Measurements from ENCODE around the gene DYNC2H1.

Gene DYNC2H1

GRCh38 chr11:103317118-103317517, 207.9 kb downstream of the DYNC2H1 start:
- no peak for DNase-seq (ENCODE audit: low read depth)
- TF ChIP-seq MYC (IDR thresholded peaks at IDR 0.05; ENCODE audit: low read depth, low read length) (no peak), CTCF (IDR thresholded peaks at IDR 0.05; ENCODE audit: low read depth, low read length) (no peak), MAX (IDR thresholded peaks at IDR 0.05; ENCODE audit: low read depth, low read length) (no peak), POLR2A (IDR thresholded peaks at IDR 0.05; ENCODE audit: extremely low read depth, insufficient read length) (no peak)
- no peak overlapping the region for H3K4me3 ChIP-seq (ENCODE audit: low read depth, low read length)

GRCh38 chr11:103322821-103323220, 213.6 kb downstream of the DYNC2H1 start:
- TF ChIP-seq MAX (IDR thresholded peaks at IDR 0.05; ENCODE audit: low read depth, low read length): no peak
- no peak for TF ChIP-seq CTCF (IDR thresholded peaks at IDR 0.05; ENCODE audit: low read depth, low read length)
- no peak for TF ChIP-seq POLR2A (IDR thresholded peaks at IDR 0.05; ENCODE audit: extremely low read depth, insufficient read length)
- TF ChIP-seq MYC (IDR thresholded peaks at IDR 0.05; ENCODE audit: low read depth, low read length): no peak
- H3K4me3 ChIP-seq (ENCODE audit: low read depth, low read length): no peak overlapping the region
- DNase-seq (ENCODE audit: low read depth): no peak

- no peak overlapping the region for H3K4me3 ChIP-seq (ENCODE audit: low read depth, low read length)
- TF ChIP-seq MYC (IDR thresholded peaks at IDR 0.05; ENCODE audit: low read depth, low read length) (no peak), MAX (IDR thresholded peaks at IDR 0.05; ENCODE audit: low read depth, low read length) (no peak), CTCF (IDR thresholded peaks at IDR 0.05; ENCODE audit: low read depth, low read length) (no peak), POLR2A (IDR thresholded peaks at IDR 0.05; ENCODE audit: extremely low read depth, insufficient read length) (no peak)
- DNase-seq (ENCODE audit: low read depth): no peak
Observed at GRCh38 chr11:103325686-103326069, 216.5 kb downstream of the DYNC2H1 start.

- TF ChIP-seq CTCF (IDR thresholded peaks at IDR 0.05; ENCODE audit: low read depth, low read length) (peak; percentile 80), MAX (IDR thresholded peaks at IDR 0.05; ENCODE audit: low read depth, low read length) (no peak), POLR2A (IDR thresholded peaks at IDR 0.05; ENCODE audit: extremely low read depth, insufficient read length) (no peak), MYC (IDR thresholded peaks at IDR 0.05; ENCODE audit: low read depth, low read length) (0 out of 2 replicates have a peak, but pooled peaks have one; percentile 12)
- DNase-seq (ENCODE audit: low read depth): peak; percentile 79
- no peak overlapping the region for H3K4me3 ChIP-seq (ENCODE audit: low read depth, low read length)
Observed at GRCh38 chr11:103326070-103326794, 217.0 kb downstream of the DYNC2H1 start.

GRCh38 chr11:103327721-103328120, 218.5 kb downstream of the DYNC2H1 start:
- TF ChIP-seq CTCF (IDR thresholded peaks at IDR 0.05; ENCODE audit: low read depth, low read length) (no peak), MYC (IDR thresholded peaks at IDR 0.05; ENCODE audit: low read depth, low read length) (no peak), MAX (IDR thresholded peaks at IDR 0.05; ENCODE audit: low read depth, low read length) (no peak), POLR2A (IDR thresholded peaks at IDR 0.05; ENCODE audit: extremely low read depth, insufficient read length) (no peak)
- H3K4me3 ChIP-seq (ENCODE audit: low read depth, low read length): no peak overlapping the region
- DNase-seq (ENCODE audit: low read depth): no peak
